LoVo (cell line): ENCODE results near the gene MRGPRX3.
A peak's percentile ranks its signal among the peaks of the same experiment; 100 is the strongest.

Experiments used
- DNase-seq: peaks from one replicate; pipeline ENCODE4 v3.0.0-alpha.2; 2016; ENCODE audit warnings: low spot score

Gene MRGPRX3

DNA sequence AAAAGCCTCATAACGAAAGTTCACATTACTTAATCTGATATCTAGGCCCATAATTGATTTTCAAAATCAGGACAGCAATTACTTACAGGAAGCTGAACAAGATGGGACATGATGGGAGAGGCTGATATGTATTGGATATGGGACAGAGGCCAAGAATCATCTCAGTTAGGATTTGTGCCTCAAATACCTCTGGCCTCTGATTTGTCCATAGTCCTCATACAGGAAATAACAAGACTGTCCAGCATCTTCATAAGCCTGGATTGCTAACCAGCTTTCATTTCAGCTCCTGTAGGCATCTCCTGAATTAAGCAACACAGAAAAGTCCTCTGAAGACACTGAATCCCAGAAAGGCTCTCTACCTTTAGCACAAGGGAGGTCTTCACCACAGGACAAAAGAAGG, 36.0 kb downstream of the MRGPRX3 start:
- no peak for DNase-seq

GRCh38 chr11:18171377-18172000, 39.1 kb downstream of the MRGPRX3 start:
- DNase-seq: peak; percentile 27

DNA sequence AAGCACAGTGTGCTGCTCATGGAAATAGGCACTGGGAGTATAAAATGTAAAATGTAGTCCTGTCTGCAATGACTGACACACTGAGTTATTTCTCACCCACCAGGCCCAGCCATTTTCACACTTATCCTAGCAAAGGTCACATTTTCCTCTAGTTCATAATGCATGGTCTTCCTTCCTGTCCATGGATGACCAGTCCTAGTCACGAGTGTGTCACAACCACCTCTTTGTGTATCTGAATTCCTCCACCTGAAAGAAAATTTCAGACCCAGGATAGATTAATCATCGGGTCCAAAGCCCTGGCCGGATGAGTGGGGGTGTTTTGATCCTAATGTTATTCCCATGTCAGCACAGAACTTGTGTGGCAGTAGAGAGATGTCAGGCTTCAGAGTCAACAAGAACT, 40.3 kb downstream of the MRGPRX3 start, which contains the start of gene MRGPRX4:
Gene MRGPRX4 (plus strand): TSS at position 172 of the 400 bp plus-strand sequence. CDS start 420 bp downstream, outside the sequence.
- DNase-seq: no peak

- DNase-seq: no peak
Observed at GRCh38 chr11:18173225-18173866, 41.0 kb downstream of the MRGPRX3 start.
